NT2/D1 (cell line): ENCODE data around the gene SWI5.

Experiments used
- DNase-seq: peaks from one replicate; pipeline ENCODE4 v3.0.0-alpha.2; 2011; ENCODE audit warnings: low read depth, low spot score
- H3K27me3 ChIP-seq: 2 replicates; pipeline ENCODE4 v1.6.0; 2011; ENCODE audit warnings: mild to moderate bottlenecking; ENCODE audit not compliant: insufficient read length, insufficient read depth
- H3K36me3 ChIP-seq: 2 replicates; pipeline ENCODE4 v1.6.1; 2011; ENCODE audit warnings: mild to moderate bottlenecking, low read length, mixed read lengths; ENCODE audit not compliant: insufficient read depth, insufficient read length
- H3K4me1 ChIP-seq: 2 replicates; pipeline ENCODE4 v1.5.1; 2011; ENCODE audit not compliant: insufficient read depth, insufficient read length
- H3K4me3 ChIP-seq: 2 replicates; pipeline ENCODE4 v1.5.1; 2011; ENCODE audit warnings: low read depth; ENCODE audit not compliant: insufficient read length
- H3K9ac ChIP-seq: 2 replicates; pipeline ENCODE4 v1.6.0; 2011; ENCODE audit warnings: low read depth; ENCODE audit not compliant: insufficient read length
- H3K9me3 ChIP-seq: 2 replicates; pipeline ENCODE4 v1.5.1; 2011; ENCODE audit warnings: mild to moderate bottlenecking, low read length; ENCODE audit not compliant: insufficient read depth
- SUZ12 ChIP-seq: IDR thresholded peaks from 2 replicates; pipeline ENCODE4 v1.6.1; 2011; ENCODE audit not compliant: insufficient read length, insufficient read depth; ENCODE audit errors: extremely low read depth
- YY1 ChIP-seq: IDR thresholded peaks from 2 replicates; pipeline ENCODE4 v1.6.1; 2011; ENCODE audit not compliant: insufficient read length, insufficient read depth
- ZNF274 ChIP-seq: IDR thresholded peaks from 2 replicates; pipeline ENCODE4 v1.6.1; 2011; ENCODE audit warnings: mild to moderate bottlenecking, low read depth, low read length

The SWI5 gene

DNA sequence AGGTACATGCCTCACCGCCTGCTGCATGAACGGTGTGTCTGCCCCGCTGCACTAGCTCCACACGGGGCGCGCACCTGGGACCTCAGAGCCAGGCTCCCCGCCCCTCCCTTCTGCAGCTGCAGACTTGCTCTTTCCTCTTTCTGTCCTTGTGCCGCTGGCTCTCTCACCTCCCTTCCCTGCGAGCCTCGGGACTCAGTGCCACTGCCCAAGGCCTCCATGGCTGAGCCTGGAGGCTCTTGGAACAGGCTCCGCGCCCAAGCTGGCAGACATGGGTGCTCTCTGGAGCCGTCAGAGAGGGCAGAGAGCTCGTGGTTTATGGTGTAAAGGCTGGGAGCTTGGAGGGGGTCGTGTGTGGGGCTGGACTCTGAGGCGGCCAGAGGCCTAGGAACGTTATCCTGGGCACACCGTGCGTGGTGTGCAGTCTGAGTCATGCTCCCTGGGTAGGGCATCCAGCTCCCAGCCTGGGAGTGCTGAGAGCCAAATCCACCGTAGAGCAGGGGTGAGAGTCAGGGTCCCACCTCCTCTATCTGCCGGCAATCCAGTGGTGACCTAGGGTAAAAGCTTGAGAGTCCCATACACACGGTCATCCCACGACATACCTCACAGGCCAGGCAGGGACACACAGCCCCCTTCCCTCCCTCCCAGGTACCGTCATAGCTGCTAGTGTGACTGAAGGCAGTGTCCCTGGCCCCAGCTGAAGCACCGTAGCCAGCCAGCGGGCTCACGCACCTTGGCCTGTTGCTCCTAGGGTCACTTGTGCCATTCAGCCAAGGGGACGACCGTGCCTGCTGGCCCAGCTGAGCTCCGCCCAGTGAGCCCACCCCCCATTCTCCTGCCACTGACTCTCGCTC lies 22.7 kb upstream of the SWI5 start:
- Histone ChIP-seq H3K9ac (no peak overlapping the region), H3K27me3 (no peaks in the 10 kb centered on the region), H3K4me1 (peaks cover 13% of the 10 kb centered on the region), H3K9me3 (no peaks in the 10 kb centered on the region), H3K36me3 (peaks cover 74% of the 10 kb centered on the region), H3K4me3 (no peak overlapping the region)
- DNase-seq: no peak
- TF ChIP-seq SUZ12: no peak
- TF ChIP-seq ZNF274: no peak

DNA sequence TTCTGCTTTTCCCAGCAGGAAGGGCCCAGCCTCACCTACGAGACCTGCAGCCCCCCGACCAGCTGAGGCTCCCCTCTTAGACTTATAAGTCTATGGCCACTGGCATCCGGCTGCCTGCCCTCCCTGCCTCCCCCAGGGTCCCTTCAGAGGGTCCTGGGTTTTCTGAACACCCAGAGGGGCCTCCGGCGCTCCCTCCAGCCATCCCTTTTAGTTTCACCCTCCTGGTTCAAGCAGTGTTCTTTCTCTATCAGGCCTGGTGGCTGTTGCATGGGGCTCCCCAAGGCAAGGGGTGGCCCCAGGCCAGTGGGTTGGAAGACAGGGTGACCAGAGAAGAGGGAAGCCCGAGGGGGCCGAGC lies 22.1 kb upstream of the SWI5 start:
- Histone ChIP-seq H3K36me3 (peaks cover 76% of the 10 kb centered on the region), H3K27me3 (no peaks in the 10 kb centered on the region), H3K9ac (no peak overlapping the region), H3K4me1 (peaks cover 13% of the 10 kb centered on the region), H3K9me3 (no peaks in the 10 kb centered on the region), H3K4me3 (no peak overlapping the region)
- TF ChIP-seq ZNF274: no peak
- TF ChIP-seq SUZ12: no peak
- no peak for TF ChIP-seq YY1
- no peak for DNase-seq

GRCh38 chr9:128254362-128254761 lies 21.7 kb upstream of the SWI5 start:
- no peak overlapping the region for H3K4me3 ChIP-seq
- no peak for TF ChIP-seq YY1
- H3K36me3 ChIP-seq: peaks cover 80% of the 10 kb centered on the region
- H3K4me1 ChIP-seq: peaks cover 14% of the 10 kb centered on the region
- DNase-seq: no peak
- no peaks in the 10 kb centered on the region for H3K9me3 ChIP-seq
- peak overlapping the region; percentile 18 for H3K9ac ChIP-seq
- H3K27me3 ChIP-seq: no peaks in the 10 kb centered on the region

DNA sequence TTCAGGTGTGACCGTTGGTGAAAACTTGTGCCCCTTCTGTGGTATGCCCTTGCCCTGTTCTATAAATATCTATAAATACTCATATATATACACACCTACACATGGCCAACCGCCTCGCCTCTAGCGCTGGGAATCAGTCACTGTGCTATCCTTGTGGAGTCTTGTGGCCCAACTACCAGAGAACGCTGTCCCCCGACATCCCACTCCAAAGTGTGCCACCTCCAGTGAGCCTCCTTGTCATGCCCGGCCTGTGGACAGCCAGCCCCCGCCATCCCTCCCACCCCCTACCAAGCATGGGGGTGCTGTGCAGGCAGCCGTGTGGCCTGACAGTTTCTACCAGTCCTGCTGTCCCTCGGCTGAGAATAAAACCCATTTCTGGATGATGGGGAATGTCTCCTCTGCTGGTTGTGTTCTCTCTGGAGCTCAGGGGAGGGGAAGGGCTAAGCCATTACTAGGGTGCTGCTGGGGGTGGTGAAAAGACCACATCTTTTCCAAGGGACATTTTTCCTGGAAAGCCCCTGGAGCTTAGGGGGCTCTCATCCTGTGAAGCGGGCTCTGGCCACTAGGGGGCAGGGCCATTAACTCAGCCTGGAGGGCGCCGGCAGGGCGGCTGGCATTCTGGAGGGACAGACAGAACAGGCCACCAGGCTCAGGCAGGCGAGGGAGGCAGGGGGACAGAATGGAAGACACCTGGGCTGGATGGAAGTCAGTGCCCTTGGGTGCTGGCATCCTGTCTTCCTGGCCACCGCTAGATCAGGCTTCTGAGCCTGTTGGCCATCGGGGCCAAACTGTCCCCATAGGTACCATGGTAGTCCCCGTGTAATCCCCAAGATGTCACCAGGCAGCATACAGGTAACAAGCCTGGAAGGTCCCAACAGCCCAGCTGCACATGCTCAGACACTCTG lies 21.0 kb upstream of the SWI5 start:
- H3K9ac ChIP-seq: no peak overlapping the region
- TF ChIP-seq ZNF274 (no peak), YY1 (no peak), SUZ12 (no peak)
- H3K9me3 ChIP-seq: no peaks in the 10 kb centered on the region
- peaks cover 11% of the 10 kb centered on the region for H3K4me1 ChIP-seq
- no peaks in the 10 kb centered on the region for H3K27me3 ChIP-seq
- H3K36me3 ChIP-seq: peaks cover 81% of the 10 kb centered on the region
- peak; percentile 57 for DNase-seq
- H3K4me3 ChIP-seq: no peak overlapping the region

DNA sequence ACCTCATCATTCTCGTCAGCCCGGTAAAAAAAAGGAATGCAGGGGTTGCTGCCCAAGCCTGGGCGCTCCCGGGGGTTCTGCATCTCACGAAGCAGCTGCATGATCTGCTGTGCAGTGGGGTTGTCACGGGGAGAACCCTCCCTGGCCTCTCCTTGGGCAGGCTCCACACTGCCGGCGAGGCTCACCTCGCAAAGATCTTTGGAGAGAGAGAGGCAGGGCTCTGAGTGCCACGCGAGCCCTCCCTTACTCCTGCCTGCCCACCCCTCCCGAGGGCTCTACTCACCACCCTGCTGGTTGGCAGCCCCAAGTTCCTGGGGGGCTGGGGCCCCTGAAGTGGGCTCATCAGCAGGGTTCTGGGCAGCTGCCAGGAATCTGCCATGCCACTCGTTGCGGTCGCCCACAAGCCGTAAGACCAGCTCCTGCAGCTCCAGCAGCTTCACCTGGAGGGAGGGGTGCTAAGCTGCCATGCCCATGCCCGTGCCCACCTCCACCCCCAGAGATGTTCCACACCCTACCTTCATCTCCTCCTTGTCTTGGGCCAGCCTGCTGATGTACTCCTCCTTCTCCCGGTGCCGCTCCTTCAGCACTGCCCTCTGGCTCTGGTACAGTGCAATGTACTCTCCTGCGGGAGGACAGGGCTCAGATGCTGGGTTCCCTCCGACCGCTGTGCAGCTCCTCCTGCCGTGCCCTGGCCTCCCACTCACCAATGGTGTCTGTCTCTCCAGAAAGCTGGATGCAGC lies 18.8 kb upstream of the SWI5 start:
- DNase-seq: no peak
- Histone ChIP-seq H3K9me3 (no peaks in the 10 kb centered on the region), H3K27me3 (no peaks in the 10 kb centered on the region), H3K9ac (no peak overlapping the region), H3K4me3 (no peak overlapping the region), H3K4me1 (peaks cover 11% of the 10 kb centered on the region), H3K36me3 (peaks cover 88% of the 10 kb centered on the region)
- no peak for TF ChIP-seq SUZ12
- no peak for TF ChIP-seq ZNF274
- TF ChIP-seq YY1: no peak

DNA sequence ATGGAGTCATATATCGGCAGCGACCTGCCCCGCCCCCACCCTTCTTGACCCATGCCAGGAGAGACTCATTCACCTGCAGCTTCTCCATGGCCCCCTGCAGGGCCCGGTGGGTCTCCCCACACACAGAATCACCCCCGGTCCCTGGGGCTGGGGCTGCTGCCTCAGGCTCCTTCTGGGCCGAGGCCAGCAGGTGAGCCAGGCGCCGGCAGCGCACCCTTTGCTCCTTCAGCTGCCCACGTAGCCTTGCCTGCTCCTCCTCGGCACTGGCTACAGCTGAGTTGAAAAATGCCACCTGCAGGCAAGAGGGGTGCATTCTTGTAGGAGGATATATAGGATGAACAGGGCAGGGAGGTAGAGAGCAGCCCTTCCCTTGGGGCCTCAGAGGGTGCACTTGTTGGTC lies 18.2 kb upstream of the SWI5 start:
- H3K9me3 ChIP-seq: no peaks in the 10 kb centered on the region
- no peak overlapping the region for H3K9ac ChIP-seq
- TF ChIP-seq ZNF274: no peak
- no peak for TF ChIP-seq YY1
- no peak for TF ChIP-seq SUZ12
- H3K4me3 ChIP-seq: no peak overlapping the region
- peaks cover 11% of the 10 kb centered on the region for H3K4me1 ChIP-seq
- DNase-seq: no peak
- no peaks in the 10 kb centered on the region for H3K27me3 ChIP-seq
- peaks cover 88% of the 10 kb centered on the region for H3K36me3 ChIP-seq

GRCh38 chr9:128258326-128258725 lies 17.8 kb upstream of the SWI5 start:
- H3K9me3 ChIP-seq: no peaks in the 10 kb centered on the region
- H3K9ac ChIP-seq: no peak overlapping the region
- H3K36me3 ChIP-seq: peaks cover 85% of the 10 kb centered on the region
- no peak overlapping the region for H3K4me3 ChIP-seq
- H3K4me1 ChIP-seq: peaks cover 9% of the 10 kb centered on the region
- DNase-seq: no peak
- no peak for TF ChIP-seq YY1
- H3K27me3 ChIP-seq: no peaks in the 10 kb centered on the region
